WTC11 (cell line): ENCODE data around the gene NECTIN1. TPM values are rescaled to one million over a fixed set of nuclear protein-coding genes. Genes with fewer than 3 reads are reported as not detected.

Experiments
- ATAC-seq: fragments of 200-7000 bp; cut with Tn5 transposase; 2 replicates; pipeline ENCODE4 v1.10.0; 2021; ENCODE audit warnings: mild to moderate bottlenecking, moderate library complexity
- CTCF ChIA-PET: fragments of 300-600 bp; sonication (Branson Sonifier 250); formaldehyde crosslinking; loops from one replicate; lab custom pipeline; 2021; ENCODE audit warnings: antibody characterized with exemption; lab: Charles Lee
- POLR2A ChIA-PET: fragments of 350-600 bp; sonication (Branson Sonifier 250); formaldehyde crosslinking; loops from one replicate; lab custom pipeline; 2021; ENCODE audit warnings: antibody characterized with exemption; lab: Charles Lee
- DNase-seq: peaks from one replicate; pipeline ENCODE4 v3.0.0; 2021; ENCODE audit warnings: low spot score
- H3K27ac Mint-ChIP-seq: 2 replicates; pipeline ENCODE4 v1.8.0; 2021; ENCODE audit warnings: mixed read lengths
- H3K27me3 Mint-ChIP-seq: 2 replicates; pipeline ENCODE4 v1.8.0; 2021; ENCODE audit warnings: low read depth, mild to moderate bottlenecking, moderate library complexity, mixed read lengths
- H3K36me3 Mint-ChIP-seq: 2 replicates; pipeline ENCODE4 v1.8.0; 2021; ENCODE audit warnings: mixed read lengths
- H3K4me1 Mint-ChIP-seq: 2 replicates; pipeline ENCODE4 v1.8.0; 2022; ENCODE audit warnings: mixed read lengths
- H3K4me3 Mint-ChIP-seq: 2 replicates; pipeline ENCODE4 v1.8.0; 2021; ENCODE audit warnings: mild to moderate bottlenecking, moderate library complexity, mixed read lengths
- H3K9me3 Mint-ChIP-seq: 2 replicates; pipeline ENCODE4 v1.8.0; 2021; ENCODE audit warnings: mixed read lengths
- ATF6 ChIP-seq: sonication (generic); formaldehyde crosslinking; IDR thresholded peaks from 2 replicates; pipeline ENCODE4 v1.8.1; 2023; ENCODE audit warnings: mild to moderate bottlenecking, missing genetic modification reagents
- CBFB ChIP-seq: sonication (generic); formaldehyde crosslinking; IDR thresholded peaks from 2 replicates; pipeline ENCODE4 v1.8.1; 2022; ENCODE audit warnings: mild to moderate bottlenecking, low read depth, missing genetic modification reagents
- CDX4 ChIP-seq: fragments of 250-450 bp; sonication (Bioruptor Pico); IDR thresholded peaks from 2 replicates; pipeline ENCODE4 v1.9.0; 2021; ENCODE audit warnings: moderate library complexity, mild to moderate bottlenecking, inconsistent platforms, borderline replicate concordance
- E2F5 ChIP-seq: sonication (generic); formaldehyde crosslinking; IDR thresholded peaks from 2 replicates; pipeline ENCODE4 v1.8.1; 2022; ENCODE audit warnings: mild to moderate bottlenecking, moderate library complexity, missing genetic modification reagents
- ESRRA ChIP-seq: sonication (generic); formaldehyde crosslinking; IDR thresholded peaks from 2 replicates; pipeline ENCODE4 v1.8.1; 2022; ENCODE audit warnings: mild to moderate bottlenecking, missing genetic modification reagents, borderline replicate concordance
- FOXP1 ChIP-seq: sonication (generic); formaldehyde crosslinking; IDR thresholded peaks from 2 replicates; pipeline ENCODE4 v1.8.0; 2022; ENCODE audit warnings: missing genetic modification reagents, mild to moderate bottlenecking, moderate library complexity, borderline replicate concordance
- PRDM15 ChIP-seq: sonication (generic); formaldehyde crosslinking; IDR thresholded peaks from 2 replicates; pipeline ENCODE4 v1.8.0; 2022; ENCODE audit warnings: missing genetic modification reagents
- SMAD4 ChIP-seq: sonication (generic); formaldehyde crosslinking; IDR thresholded peaks from 2 replicates; pipeline ENCODE4 v1.8.0; 2022; ENCODE audit warnings: mild to moderate bottlenecking, missing genetic modification reagents
- TP53 ChIP-seq: sonication (generic); formaldehyde crosslinking; IDR thresholded peaks from 2 replicates; pipeline ENCODE4 v1.8.1; 2023; ENCODE audit warnings: mild to moderate bottlenecking, missing genetic modification reagents
- ZNF425 ChIP-seq: fragments of 250-450 bp; sonication (Bioruptor Pico); conservative IDR thresholded peaks from 2 replicates; pipeline ENCODE4 v1.9.0; 2021; ENCODE audit warnings: mild to moderate bottlenecking
- ZNF512 ChIP-seq: sonication (generic); formaldehyde crosslinking; IDR thresholded peaks from 2 replicates; pipeline ENCODE4 v1.8.1; 2022; ENCODE audit warnings: missing genetic modification reagents, borderline replicate concordance
- total RNA-seq: library from RNA; stranded (reverse); gene quantifications from 3 replicates; pipeline ENCODE4 v1.2.3, GENCODE V29; 2021

NECTIN1 gene
- total RNA-seq, 1 experiment from 2014 or later, result 86.2 TPM

- TF ChIP-seq ATF6 (CRISPR knock-in tag) (no peak), CDX4 (CRISPR knock-in tag) (no peak), E2F5 (CRISPR knock-in tag) (no peak)
These were observed 26.5 kb upstream of the NECTIN1 start (continued) for GRCh38 chr11:119755356-119756071.

- H3K27ac Mint-ChIP-seq, result no peak overlapping the region
- no peaks in the 10 kb centered on the region for H3K9me3 Mint-ChIP-seq
- H3K4me1 Mint-ChIP-seq, result peaks cover 17% of the 10 kb centered on the region
- TF ChIP-seq SMAD4 (CRISPR knock-in tag), result no peak
- no peak for TF ChIP-seq TP53
- TF ChIP-seq PRDM15 (CRISPR knock-in tag), result no peak
- TF ChIP-seq ESRRA (CRISPR knock-in tag), result no peak
- TF ChIP-seq ZNF512 (CRISPR knock-in tag), result no peak
- no peak for TF ChIP-seq FOXP1 (CRISPR knock-in tag)
- no peak for TF ChIP-seq ZNF425 (CRISPR knock-in tag)
- no peak for TF ChIP-seq CBFB (CRISPR knock-in tag)
- TF ChIP-seq, all 79 proteins: peak for 0
- no peak overlapping the region for H3K4me3 Mint-ChIP-seq
- peaks cover 3% of the 10 kb centered on the region; the same call in 1 of the 2 replicates for H3K27me3 Mint-ChIP-seq
- ATAC-seq (no peak), DNase-seq (no peak)
- POLR2A ChIA-PET, result no interaction called here
- no peaks in the 10 kb centered on the region for H3K36me3 Mint-ChIP-seq
- CTCF ChIA-PET, result interaction anchor here (1.2 to 1.9 kb wide), 2 partner anchors 26 to 548 kb away, joined by 3 to 6 read pairs; partner anchors contain the start of gene NECTIN1
These were observed 25.8 kb upstream of the NECTIN1 start for GRCh38 chr11:119754656-119755355.
